Lower leg skin (tissue), 3 donors: ENCODE data around the gene PPP6C.

Experiments used
- POLR2A ChIP-seq, 2 donors: fragments of 450-650 bp; IDR thresholded peaks; one replicate each; pipeline ENCODE4 v1.6.1; 2016 to 2017; ENCODE audit warnings: antibody characterized with exemption in 2 of 2, mild to moderate bottlenecking in 1 of 2, moderate library complexity in 1 of 2
- TF ChIP-seq, protein P1 (sequence below), 3 donors: fragments of 450-650 bp; IDR thresholded peaks; one replicate each; pipeline ENCODE4 v1.5.1; 2016; ENCODE audit warnings: antibody characterized with exemption in 3 of 3, mild to moderate bottlenecking in 3 of 3, moderate library complexity in 2 of 3

DNA sequence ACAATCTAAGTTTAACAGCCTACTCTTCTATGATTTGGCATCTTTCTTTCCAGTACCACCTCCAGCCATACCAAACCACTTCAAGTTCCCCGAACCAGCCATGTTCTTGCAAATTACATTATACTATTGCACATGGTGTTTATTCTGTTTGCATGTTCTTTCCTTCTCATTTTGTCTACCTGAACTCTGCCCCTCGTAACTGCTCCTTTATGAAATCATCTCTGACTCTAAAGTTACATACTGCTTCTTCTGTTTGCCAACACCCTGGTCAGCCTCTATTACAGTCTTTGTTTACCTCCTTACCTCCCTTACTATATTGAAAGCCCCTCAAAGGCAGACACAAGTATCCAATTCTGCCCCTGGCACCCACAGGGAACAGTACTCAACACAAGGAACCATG, 6.0 kb downstream of the PPP6C start:
- TF ChIP-seq POLR2A (IDR thresholded peaks at IDR 0.05) = no peak
- TF ChIP-seq, protein P1, sequence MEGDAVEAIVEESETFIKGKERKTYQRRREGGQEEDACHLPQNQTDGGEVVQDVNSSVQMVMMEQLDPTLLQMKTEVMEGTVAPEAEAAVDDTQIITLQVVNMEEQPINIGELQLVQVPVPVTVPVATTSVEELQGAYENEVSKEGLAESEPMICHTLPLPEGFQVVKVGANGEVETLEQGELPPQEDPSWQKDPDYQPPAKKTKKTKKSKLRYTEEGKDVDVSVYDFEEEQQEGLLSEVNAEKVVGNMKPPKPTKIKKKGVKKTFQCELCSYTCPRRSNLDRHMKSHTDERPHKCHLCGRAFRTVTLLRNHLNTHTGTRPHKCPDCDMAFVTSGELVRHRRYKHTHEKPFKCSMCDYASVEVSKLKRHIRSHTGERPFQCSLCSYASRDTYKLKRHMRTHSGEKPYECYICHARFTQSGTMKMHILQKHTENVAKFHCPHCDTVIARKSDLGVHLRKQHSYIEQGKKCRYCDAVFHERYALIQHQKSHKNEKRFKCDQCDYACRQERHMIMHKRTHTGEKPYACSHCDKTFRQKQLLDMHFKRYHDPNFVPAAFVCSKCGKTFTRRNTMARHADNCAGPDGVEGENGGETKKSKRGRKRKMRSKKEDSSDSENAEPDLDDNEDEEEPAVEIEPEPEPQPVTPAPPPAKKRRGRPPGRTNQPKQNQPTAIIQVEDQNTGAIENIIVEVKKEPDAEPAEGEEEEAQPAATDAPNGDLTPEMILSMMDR (IDR thresholded peaks at IDR 0.05) = no peak
